Amygdala (tissue), 56 donors: Measurements from ENCODE around the gene ASCL5.

Experiments
- DNase-seq, 56 donors: peaks; one replicate each; lab custom pipeline; 2025; lab: John Stamatoyannopoulos, UW

ASCL5 gene

DNA sequence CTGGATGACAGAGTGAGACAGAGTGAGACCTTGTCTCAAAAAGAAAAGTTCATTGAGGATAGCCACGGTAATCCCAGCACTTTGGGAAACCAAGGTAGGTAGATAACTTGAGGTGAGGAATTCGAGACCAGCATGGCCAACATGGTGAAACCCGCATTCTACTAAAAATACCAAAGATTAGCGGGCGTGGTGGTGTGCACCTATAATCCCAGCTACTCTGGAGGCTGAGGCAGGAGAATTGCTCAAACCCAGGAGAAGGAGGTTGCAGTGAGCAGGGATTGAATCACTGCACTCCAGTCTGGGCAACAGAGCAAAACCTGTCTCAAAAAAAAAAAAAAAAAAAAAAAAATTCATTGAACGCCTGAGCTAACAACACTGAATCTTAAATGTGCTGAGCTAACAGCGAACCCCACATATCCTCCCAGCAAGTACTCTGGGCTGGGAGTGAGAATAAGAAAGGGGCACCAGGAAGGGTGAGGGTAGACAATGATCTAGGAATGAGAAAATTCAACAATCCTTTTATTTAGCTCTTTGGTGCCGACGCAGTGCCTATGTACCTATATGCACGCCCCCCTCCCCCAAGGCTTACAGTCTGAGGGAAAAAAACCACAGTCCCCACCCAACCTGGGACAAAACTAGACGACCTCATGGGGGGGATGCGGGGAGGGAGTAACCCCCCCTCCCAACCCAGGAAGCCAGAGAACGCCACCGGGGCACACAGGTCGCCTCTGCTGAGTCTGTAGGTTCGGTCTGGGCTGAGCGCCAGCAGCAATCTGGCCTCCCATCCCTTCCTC is 13.3 kb downstream of the ASCL5 start:
- no peak for DNase-seq

DNA sequence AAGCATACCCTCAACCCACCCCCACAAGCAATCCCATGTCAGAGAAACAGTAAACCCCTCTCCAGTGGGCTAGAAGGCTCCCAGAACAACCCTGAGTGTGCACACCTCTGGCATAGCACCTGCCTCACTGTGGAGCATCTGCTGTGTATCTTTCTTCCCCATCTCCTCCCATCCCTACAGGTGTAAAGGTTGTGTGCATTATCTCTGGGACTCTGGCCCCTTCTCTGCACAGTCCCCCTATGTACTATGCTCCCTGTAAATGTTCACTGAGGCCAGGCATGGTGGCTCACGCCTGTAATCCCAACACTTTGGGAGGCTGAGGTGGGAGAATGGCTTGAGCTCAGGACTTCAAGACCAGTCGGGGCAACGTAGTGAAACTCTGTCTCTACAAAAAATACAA is 14.1 kb downstream of the ASCL5 start:
- no peak for DNase-seq

DNA sequence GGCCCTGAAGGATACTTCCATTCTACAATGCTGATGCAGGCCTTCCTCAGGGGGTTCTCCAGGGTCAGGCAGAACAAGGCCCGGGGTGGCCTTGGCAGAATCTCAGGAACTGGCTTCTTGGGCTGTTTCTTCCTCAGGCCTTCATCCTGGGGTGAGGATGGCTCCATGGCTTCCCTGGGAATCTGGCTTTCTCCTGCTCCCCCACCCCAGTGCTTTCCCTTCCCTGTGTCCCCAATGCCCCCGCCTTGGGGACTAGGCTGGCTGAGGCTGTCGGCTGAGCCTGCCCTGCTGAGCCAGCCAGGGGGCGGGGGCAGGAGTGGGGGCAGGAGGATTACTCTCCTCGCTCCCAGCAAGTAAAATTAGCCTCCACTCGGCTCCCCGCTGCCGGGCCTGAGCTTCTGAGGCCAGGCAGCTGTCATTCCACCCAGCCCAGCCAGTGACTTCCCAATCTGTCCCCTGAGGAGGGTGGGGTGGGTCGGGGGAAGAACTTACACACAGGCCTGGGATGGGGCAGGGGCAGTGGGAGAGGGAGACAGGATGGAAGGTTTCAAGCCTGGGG is 14.7 kb downstream of the ASCL5 start, which contains the start of gene CACNA1S:
TSS of gene CACNA1S (minus strand) at position 254 of the 559 bp plus-strand sequence. CDS start at position 167, 87 bp downstream.
- no peak for DNase-seq

DNA sequence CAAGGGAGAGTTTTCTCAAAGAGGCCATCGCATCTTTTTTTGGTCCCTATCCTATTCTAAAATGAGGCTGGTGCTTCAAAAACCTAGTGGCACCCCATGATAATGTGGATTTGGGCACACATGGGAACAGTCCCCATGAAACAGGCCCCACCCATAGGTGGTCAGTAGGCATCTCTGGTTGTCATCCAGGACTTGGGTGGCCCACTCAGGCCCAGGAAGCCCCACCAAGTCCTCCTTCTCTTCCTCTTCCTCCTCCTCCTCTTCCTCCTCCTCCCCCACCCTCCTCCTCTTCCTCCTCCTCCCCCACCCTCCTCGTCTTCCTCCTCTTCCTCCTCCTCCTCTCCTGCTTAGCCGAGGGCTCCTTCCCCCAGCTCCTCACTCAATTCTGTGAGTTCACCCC is 15.3 kb downstream of the ASCL5 start:
- no peak for DNase-seq

DNA sequence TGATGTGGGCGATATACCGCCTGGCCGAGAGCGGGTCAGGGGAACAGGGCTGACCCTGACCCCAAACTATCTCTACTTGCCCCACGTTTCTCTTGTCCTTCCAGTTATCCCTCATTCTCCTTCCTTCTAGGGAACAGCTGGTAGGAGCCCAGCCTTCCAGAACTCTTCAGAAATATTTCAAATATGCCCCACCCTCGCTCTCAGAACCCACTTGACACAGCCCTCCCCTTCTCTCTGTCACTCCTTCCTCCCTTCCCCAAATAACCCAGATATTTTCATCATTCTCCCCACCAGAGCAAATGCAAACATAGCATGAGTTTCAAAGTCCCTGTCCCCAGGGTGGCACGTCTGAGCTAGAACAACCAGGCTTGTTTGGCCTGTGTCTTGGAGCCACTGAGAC is 15.8 kb downstream of the ASCL5 start:
- DNase-seq, result no peak

DNA sequence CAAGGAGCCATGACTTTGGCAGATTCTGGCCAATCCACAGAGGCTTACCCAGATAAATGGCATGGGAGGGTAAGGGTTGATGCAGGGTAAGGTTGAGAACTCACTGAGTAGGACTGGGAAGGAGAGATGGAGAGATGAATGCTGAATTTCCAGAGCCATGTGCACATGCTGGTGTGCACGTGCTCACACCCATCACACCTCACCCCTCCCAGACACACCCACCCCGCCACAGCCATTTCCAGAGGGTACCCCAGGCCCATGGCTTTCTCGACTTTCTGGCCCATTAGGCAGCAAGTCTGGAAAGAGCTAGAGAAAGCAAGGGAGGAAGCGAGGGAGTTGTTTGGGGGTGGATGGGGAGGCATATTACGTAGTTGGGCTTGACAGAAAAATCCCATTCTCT is 16.4 kb downstream of the ASCL5 start:
- no peak for DNase-seq

DNA sequence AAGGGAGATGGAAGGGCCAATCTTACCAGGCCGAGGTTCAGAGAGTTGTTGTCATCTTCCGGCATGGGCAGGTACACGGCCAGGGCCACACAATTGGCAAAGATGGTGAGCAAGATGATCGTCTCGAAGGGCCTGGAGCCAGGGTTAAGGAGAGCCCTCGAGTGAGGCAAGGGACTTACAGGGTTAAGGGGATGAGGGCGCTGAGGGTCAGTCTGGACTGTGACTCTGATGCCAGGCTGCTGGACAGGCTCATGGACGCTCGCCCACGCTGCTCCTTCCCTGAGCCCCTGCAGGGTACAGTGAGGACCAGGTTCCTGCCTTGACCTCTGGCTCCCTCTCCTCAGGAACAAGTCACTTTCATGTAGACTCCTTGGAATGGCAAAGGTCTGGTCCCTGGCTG is 16.8 kb downstream of the ASCL5 start:
- DNase-seq, result no peak

DNA sequence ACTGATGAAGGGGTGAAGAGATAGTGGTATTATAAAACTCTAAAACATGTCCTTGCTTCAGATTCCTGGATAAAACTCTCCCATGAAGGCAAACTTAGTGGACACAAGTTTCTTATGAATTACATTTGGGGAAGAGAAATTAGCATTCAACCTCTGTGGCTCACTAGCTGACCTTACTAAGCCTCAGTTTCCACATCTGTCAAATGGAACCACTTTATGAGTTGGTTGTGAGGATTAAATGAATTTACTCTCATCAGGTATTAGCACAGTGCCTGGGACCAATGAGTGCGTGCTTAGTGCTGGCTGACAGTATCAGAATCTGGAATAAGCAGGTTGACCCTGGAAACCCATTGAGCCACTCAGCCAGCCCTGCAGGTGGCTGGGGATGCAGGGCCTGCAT is 17.3 kb downstream of the ASCL5 start:
- no peak for DNase-seq

DNA sequence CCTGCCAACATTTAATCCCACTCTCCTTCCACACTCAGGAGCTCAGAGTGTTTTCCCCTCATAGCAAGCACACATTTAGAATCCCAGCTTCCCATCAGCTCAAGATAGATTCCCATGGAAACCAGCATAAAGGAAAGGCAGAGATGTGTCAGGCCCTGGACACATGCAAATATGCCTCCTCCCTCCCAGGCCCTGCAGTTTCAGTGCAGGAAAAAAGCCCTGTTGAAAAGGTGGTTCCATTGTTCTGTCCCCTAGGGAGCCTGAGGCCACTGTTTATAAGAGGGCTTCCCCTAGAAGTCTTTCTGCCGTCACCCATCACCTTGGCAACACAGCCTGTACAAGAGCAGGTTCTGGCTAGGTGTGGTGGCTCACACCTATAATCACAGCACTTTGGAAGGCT is 18.4 kb downstream of the ASCL5 start:
- peak in 2 of 56 donors; percentile 14 to 26 for DNase-seq

DNA sequence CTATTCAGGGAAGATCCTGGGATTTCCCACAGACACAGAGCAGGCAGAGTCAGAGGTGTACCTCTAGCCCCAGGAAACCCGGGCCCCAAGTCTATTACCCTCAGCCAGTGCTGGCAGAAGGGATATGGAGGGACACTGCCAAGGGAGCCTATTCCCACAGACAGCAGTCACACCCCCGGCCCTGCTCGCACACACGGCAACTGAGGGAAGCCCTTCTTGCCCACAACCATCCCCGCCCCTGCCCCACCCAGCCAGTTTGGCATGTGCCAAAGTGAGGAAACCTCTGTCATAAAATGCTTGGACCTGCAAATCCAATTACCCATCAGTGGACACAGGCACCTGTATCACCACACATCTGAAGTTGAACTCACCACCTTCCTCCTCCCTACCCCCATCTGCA is 21.3 kb downstream of the ASCL5 start:
- DNase-seq, result no peak

DNA sequence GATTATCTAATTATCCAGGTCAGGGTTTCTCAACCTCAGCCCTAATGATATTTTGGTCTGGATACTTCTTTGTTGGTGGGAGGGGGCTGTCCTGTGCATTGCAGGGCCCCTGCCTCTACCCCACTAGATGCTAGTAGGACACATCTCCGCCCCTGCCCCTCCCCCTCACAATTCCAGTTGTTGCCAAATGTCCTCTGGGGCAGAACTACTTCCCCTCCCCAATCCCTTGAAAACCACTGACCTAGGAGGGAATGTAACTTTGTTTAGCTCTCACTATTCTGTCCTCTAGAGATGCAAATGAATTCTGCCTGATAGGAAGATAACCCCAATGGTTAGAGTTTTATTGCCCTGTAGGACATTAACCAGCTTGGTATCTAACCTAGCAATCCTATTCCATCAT is 22.8 kb downstream of the ASCL5 start:
- DNase-seq, result no peak

DNA sequence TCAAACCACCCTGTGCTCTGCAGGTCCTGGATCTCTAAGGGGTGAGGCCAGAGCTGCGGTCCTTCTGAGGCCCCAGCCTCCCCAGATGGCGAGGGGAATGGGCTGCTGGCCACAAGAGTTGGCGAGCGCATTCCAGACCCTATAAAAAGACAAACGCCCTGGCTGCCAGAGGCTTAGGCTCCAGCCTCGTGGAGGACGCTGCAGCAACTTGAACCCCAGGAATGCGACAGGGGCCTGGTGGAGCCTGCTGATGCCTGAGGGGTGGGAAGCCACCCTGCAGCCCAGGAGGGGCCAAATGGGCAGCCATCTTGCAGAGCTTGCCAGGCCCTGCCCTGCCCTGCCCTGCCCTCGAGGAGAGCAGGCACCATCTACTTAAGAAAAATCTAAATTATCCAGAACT is 23.3 kb downstream of the ASCL5 start:
- DNase-seq, result no peak

DNA sequence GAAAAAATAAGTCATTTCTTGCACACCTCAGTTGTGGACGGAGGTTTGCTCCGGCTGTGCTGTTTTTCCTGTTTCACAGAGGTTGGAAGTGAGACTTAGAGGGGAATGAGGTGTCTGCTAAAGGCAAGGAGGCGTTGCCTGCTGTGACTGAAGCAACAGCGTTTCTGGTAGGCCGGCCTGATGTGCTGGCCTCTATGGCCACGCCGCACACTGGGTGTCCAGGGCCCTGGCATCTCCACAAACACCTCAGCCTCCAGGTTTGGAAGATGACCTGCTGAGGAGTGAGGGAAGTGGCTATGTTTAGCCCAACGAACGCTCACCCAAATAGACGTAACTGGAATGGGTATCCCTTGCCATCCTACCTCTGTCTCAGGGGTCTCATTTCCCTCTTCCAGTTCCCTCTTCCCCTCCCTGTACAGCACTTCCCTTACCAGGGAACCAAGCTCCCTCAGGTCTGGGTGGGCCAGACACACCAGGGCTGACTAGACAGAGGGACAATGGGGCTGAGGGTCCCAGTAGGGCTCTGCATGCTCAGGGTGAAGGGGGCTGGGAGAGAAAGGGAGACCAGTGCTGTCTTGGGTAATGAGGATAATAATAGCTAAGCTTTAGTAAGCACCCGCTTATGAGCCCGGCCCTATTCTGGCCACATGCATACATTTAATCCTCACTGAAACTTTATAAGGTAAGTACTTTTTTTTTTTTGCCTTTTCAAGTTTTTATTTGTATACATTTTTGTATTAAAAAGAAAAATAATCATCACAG is 26.6 kb downstream of the ASCL5 start:
- no peak for DNase-seq

DNA sequence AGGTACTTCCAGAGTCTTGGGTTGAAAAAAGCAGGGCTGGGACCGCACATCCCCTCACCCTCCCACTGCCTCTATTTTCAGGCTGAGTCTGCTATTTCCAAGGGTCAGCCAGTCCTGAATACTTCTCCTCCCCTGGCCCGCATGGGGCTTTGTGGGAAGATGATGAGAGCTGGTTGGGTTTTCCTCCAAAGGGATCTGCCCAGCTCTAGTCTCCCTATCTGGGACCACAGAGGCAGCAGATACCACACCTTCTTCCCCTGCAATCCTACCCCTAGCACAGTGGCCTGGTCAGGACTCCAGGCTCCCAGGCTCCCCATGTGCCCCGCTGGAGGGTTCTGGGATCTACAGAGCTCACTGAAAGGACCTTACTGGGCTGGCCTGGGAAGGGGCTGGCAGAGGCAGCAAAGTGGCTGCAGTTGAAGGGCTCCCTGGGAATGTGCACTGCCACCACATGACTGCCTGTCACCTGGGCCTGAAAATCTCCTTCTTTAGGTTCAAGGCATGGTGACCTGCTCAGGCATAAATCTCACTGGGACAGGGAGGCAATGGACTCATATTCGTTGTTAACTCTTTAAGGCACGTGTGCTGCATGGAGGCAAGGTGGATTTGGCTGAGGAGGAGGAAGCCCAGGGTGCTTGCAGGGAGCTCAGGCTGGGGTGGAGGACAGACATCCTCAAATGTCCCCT is 27.8 kb downstream of the ASCL5 start:
- DNase-seq, result no peak

DNA sequence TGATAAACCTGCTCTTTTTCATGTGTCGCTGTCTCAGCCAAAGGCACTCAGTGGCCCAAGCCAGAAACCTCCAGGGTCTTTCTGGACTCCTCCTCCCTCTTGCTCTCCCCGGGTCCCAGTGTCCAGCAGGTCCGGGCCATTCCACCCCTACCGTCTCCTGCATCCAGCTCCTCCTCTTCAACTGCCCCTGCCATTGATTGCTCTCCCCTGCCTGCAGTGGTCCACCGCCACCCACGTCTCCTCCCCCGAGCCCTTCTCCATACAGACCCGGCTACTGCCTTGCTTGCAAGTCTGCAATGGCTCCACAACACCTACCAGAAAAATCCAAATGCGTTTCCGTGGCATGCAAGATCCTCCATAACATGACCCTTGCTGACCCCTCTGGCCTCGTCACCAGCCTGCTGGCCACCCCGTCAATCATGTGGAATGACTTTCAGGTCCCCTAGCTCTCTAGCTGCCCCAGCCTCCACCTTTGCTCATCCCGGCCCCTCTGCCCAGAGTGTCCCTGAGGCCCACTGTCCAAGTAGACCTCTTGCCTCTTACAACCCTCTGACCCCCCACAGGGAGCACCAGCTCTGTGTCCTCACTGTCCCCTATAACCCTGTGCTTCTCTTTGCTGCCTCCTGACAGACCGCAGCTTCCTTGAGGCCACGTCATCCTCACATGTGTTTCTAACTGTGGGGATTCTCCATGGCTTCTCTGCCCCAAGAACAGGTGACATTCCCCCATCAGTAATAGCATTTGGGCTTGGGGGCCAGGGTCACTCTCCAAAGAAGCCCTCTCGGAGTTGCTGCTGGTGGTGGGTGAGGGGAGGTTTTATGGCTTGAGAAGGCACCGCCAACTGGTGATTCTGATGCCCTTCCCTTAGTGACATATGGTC is 29.8 kb downstream of the ASCL5 start:
- DNase-seq, result no peak

DNA sequence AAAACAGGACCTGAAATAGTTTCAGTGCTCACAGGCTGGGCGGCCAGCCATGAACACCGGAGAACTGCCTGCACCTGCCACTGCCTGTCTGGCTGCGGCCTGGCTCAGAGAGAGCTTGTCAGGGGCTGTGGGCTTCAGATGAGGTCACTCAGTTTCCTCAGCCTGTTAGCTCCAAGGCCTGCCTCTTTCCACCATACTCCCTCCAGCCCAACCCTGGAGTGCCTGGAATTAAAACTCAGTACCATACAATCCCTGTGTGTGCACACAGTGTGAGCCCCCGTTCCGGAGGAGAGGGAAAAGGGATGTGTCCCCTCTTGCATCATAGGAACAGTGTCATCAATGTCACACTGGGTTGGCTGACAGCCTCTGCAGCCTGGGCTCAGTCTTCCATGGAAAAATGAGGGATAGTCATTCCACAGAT is 30.9 kb downstream of the ASCL5 start:
- DNase-seq, result peak in 3 of 56 donors; percentile 9 to 34 (median 30)

DNA sequence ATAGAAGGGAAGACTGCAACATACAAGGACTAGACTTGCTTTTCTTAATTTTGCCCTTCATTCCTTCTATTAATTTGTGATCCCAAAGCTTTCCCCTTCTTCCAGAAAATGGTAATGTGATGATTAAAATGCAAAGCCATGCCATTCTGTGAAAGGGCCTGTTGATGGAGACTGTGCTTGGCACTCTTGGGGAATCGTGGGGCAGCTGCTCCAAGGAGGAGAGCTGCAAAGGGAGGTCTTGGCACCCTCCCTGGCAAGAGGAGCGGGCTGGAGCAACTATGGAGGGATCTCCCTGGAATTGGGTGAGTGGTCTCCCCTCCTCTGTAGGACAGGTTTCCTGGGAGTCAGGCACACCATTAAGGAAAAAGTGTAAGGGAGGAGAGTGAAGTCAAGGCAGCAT is 31.4 kb downstream of the ASCL5 start:
- DNase-seq, result peak in 25 of 56 donors; percentile 7 to 62 (median 29)

DNA sequence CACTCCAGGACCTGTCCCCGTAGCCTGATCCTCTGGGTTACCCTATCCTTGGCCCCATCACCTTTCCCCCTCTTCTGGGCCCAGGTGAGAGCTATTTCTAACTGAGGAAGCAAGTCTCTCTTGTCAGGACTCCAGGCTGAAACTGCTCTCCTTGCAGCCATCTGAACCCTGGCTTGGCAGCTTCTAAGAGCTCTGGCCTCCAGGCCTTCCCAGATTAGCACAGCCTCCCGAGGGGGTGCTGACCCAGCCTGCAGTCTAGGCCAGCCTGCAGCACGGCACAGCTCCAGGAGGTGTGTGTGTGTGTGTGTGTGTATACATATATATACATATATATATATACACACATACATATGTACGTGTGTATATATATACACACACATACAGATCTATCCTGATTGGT is 32.2 kb downstream of the ASCL5 start:
- peak in 2 of 56 donors; percentile 7 to 12 for DNase-seq

DNA sequence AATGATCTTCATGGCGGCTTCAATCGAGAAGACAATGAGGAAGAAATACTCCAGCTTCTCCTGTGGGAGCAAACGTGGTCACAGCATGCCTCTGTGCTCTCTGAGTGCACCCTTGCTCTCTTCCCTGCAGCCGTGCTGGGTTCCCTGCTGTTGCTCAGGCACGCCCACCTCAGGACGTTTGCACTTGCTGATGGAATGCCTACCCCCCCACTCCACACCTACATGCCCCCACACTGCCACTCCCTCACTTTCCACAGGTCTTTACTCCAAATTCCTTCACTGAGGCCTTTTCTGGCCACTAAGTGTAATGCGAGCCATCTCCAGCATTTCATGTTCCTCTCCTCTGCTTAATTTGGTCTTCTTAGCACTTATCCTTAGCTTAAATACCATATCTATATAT is 33.0 kb downstream of the ASCL5 start:
- DNase-seq, result no peak

DNA sequence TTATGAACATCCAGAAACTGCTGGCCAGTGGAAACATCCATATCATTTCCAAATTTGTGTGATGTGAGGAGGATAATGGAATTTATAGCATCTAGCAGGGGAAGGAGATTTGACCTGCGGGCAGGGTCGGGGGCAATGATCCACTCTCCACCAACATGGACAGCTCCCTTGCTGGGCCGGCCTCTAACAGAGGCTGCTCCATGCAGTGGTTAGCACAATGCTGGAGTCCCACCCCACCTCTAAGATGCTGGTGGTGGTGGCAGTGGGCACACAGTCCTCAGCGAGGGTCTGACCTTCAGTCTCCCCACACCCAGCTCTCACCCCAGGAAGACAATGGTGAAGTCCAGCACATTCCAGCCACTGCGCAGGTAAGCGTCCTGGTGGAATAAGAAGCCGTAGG is 33.4 kb downstream of the ASCL5 start:
- no peak for DNase-seq
